ENCODE measurements around the gene FILIP1.

GRCh38 chr6:75396005-75396800, 97.4 kb downstream of the FILIP1 start:
- TF ChIP-seq CTCF (IDR thresholded peaks at IDR 0.05; ENCODE audit: borderline replicate concordance, extremely low read depth, low read length, poor library complexity, severe bottlenecking) = no peak
- no peak for TF ChIP-seq EZH2 (IDR thresholded peaks at IDR 0.05; ENCODE audit: borderline replicate concordance, low read depth, low read length, severe bottlenecking)

All from DND-41 (cell line).